Mesothelial cell of epicardium (in vitro differentiated cells): ENCODE results near the gene DOCK2. TPM values are rescaled to one million over a fixed set of nuclear protein-coding genes. Genes with fewer than 3 reads are reported as not detected.

Source experiments
- DNase-seq, 2 experiments: peaks; one replicate each; pipeline ENCODE4 v3.0.0; 2021; ENCODE audit warnings: low spot score in 2 of 2; ENCODE audit not compliant: unreplicated experiment in 2 of 2
- H3K27ac Mint-ChIP-seq: 2 replicates; pipeline ENCODE4 v1.8.0; 2021; ENCODE audit warnings: mixed read lengths
- H3K27me3 Mint-ChIP-seq: 2 replicates; pipeline ENCODE4 v1.8.0; 2021; ENCODE audit warnings: low read depth, mixed read lengths
- H3K36me3 Mint-ChIP-seq: 2 replicates; pipeline ENCODE4 v1.8.0; 2021; ENCODE audit warnings: mixed read lengths
- H3K4me1 Mint-ChIP-seq: 2 replicates; pipeline ENCODE4 v1.8.0; 2021; ENCODE audit warnings: mixed read lengths
- H3K4me3 Mint-ChIP-seq: 2 replicates; pipeline ENCODE4 v1.8.0; 2021; ENCODE audit warnings: mild to moderate bottlenecking, moderate library complexity, mixed read lengths
- H3K9me3 Mint-ChIP-seq: 2 replicates; pipeline ENCODE4 v1.8.0; 2021; ENCODE audit warnings: mixed read lengths
- total RNA-seq: library from RNA; stranded (reverse); gene quantifications from 3 replicates; pipeline ENCODE4 v1.2.1, GENCODE V29; 2021
- TF ChIP-seq, protein P1 (sequence below): fragments of 200-600 bp; sonication (generic); IDR thresholded peaks from one replicate; pipeline ENCODE4 v1.5.0; 2021; ENCODE audit warnings: antibody characterized with exemption; ENCODE audit not compliant: unreplicated experiment

Gene DOCK2
- total RNA-seq, 1 donor from 2014 or later, result 0.25 TPM

DNA sequence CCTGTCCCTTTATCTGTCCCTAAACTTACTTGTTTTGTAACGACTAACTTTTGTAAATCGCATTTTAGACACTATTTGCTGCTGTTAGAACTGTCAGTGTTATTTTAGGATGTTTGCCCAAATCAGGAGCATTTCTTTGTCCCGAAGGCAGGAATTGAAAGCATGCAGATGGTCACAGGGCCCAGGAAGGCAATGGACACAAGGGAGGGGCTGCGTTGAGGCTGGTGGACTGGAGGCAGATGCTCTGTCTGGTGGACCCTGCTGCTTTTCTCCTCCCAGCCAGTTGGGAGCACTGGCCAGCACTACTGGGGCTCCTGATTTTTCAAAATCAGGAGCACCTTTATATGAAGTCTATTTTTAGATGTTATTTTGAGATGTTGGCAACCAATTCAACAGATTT is 31.7 kb downstream of the DOCK2 start:
- H3K4me1 Mint-ChIP-seq, result peaks cover 3% of the 10 kb centered on the region
- no peaks in the 10 kb centered on the region for H3K9me3 Mint-ChIP-seq
- TF ChIP-seq, protein P1, sequence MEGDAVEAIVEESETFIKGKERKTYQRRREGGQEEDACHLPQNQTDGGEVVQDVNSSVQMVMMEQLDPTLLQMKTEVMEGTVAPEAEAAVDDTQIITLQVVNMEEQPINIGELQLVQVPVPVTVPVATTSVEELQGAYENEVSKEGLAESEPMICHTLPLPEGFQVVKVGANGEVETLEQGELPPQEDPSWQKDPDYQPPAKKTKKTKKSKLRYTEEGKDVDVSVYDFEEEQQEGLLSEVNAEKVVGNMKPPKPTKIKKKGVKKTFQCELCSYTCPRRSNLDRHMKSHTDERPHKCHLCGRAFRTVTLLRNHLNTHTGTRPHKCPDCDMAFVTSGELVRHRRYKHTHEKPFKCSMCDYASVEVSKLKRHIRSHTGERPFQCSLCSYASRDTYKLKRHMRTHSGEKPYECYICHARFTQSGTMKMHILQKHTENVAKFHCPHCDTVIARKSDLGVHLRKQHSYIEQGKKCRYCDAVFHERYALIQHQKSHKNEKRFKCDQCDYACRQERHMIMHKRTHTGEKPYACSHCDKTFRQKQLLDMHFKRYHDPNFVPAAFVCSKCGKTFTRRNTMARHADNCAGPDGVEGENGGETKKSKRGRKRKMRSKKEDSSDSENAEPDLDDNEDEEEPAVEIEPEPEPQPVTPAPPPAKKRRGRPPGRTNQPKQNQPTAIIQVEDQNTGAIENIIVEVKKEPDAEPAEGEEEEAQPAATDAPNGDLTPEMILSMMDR, result no peak
- no peaks in the 10 kb centered on the region for H3K36me3 Mint-ChIP-seq
- H3K4me3 Mint-ChIP-seq, result no peak overlapping the region
- DNase-seq, result no peak
- H3K27ac Mint-ChIP-seq, result no peak overlapping the region
- peaks cover 23% of the 10 kb centered on the region for H3K27me3 Mint-ChIP-seq

DNA sequence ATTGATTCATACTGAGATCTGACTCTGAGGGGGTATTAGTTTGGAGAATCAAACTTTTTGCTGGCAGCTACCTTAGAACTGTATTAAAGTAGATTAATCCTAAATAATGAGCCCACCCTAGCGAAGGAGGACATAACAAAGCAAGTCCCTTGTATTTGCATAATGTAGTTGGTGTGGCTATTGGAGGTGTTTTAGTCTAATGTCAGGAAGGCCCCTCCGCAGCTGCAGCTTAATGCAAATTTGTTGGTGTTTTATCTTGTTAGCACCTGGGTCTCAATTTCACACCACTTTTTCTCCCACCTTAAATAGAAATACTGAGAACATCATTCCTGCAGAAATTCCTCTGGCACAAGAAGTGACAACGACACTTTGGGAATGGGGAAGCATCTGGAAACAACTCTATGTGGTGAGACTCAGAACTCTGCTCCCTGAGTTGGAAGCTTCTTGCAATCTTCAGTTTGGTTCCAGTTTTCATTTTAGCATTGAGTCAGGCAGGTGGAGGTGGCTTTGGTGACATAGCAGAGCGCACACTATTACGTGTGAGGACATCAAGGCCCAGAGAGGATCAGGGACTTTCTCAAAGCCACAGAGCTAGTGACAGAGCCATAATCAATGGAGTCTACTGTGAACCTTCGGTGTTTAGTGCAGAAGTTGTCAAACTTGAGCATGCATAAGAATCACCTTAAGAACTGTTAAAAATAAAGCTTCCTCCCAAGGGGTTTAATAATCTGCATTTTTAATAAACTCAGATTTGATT is 33.9 kb downstream of the DOCK2 start:
- no peak for DNase-seq
- Mint-ChIP-seq H3K27ac (no peak overlapping the region), H3K4me1 (peaks cover 3% of the 10 kb centered on the region), H3K27me3 (peaks cover 29% of the 10 kb centered on the region), H3K36me3 (no peaks in the 10 kb centered on the region), H3K9me3 (no peaks in the 10 kb centered on the region), H3K4me3 (no peak overlapping the region)
- TF ChIP-seq, protein P1, result no peak

DNA sequence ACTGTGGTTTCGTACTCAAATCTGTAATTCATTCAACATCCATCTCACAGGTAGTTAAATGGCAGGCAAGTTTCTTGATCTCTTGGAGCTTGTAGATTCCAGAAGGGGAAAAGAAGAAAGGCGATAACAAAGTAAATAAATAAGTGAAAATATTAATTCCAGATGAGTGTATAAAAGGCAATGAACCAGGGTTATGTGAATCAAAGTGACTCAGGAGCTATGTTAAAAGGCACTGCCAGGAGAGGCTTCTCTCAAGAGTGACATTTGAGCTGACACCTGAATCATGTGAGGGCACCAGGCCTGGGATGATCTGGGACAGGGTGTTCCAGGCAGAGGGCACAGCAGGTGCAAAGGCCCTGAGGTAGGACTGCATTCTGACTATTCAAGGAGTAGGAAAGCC is 45.0 kb downstream of the DOCK2 start:
- Mint-ChIP-seq H3K27me3 (peaks cover 30% of the 10 kb centered on the region), H3K36me3 (no peaks in the 10 kb centered on the region)

DNA sequence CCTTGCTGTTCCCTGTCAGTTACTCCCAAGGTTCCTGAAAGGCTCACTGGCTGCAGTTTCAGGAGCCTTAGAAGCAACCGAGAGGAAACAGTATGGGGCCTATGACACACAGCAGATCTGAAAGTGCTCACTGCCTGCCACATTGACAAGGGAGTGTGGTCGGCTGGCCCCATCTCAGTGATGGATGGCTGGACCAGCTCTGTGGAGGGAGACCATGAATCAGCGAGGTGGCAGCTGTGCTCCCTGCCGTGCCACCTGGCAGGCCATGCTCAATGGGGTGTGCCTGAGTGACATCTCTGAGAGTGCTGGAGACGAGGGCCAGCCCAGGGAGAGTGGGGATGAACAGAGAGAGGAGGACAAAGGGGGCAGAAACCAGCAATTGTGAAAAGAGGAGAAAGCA is 49.1 kb downstream of the DOCK2 start:
- Mint-ChIP-seq H3K36me3 (no peaks in the 10 kb centered on the region), H3K4me1 (no peaks in the 10 kb centered on the region), H3K9me3 (no peaks in the 10 kb centered on the region), H3K4me3 (no peak overlapping the region), H3K27ac (no peak overlapping the region), H3K27me3 (peaks cover 37% of the 10 kb centered on the region)
- no peak for DNase-seq
- TF ChIP-seq, protein P1, result no peak

More for the DNA sequence above, 45.0 kb downstream of the DOCK2 start:
- Mint-ChIP-seq H3K4me1 (peaks cover 7% of the 10 kb centered on the region), H3K9me3 (no peaks in the 10 kb centered on the region), H3K4me3 (no peak overlapping the region), H3K27ac (no peak overlapping the region)
- TF ChIP-seq, protein P1, result no peak
- DNase-seq, result no peak

DNA sequence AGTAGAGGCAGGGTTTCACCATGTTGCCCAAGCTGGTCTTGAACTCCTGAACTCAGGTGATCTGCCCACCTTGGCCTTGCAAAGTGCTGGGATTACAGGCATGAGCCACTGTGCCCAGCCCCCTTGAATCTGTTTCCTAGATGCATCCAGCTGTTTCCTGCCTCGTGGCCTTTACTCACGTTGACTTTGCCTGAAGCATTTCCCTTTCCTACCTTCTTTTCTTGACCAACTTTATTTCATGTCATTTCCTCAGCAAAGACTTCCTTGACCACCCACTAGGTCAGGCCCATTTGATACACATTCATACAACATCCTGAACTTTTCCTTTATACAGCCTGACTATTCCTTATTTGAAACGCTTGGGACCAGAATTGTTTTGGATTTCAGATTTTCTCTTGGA is 51.0 kb downstream of the DOCK2 start:
- Mint-ChIP-seq H3K36me3 (no peaks in the 10 kb centered on the region), H3K4me1 (no peaks in the 10 kb centered on the region), H3K27me3 (peaks cover 35% of the 10 kb centered on the region), H3K27ac (no peak overlapping the region), H3K4me3 (no peak overlapping the region), H3K9me3 (no peaks in the 10 kb centered on the region)
- TF ChIP-seq, protein P1, result no peak
- no peak for DNase-seq

DNA sequence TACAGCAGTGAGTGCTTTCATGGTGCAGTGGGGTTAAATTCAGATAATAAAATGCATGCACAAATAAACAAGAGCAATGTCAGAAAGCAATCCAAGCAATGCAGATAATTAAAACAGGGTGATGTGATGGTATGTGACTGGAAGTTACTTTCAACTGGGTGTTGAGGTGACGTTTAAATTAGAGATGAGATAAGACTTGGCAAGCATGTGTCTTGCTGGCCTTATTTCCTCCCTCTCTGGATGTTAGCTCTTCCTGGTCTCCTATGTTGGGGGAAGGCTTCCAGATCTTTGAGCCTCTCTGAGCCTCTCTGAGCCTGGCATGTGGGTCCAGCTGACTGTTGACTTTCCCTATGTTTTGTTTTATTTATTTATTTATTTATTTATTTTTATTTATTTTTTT is 54.4 kb downstream of the DOCK2 start:
- no peaks in the 10 kb centered on the region for H3K4me1 Mint-ChIP-seq
- H3K4me3 Mint-ChIP-seq, result no peak overlapping the region
- no peaks in the 10 kb centered on the region for H3K36me3 Mint-ChIP-seq
- H3K27me3 Mint-ChIP-seq, result peaks cover 45% of the 10 kb centered on the region
- TF ChIP-seq, protein P1, result no peak
- no peak overlapping the region for H3K27ac Mint-ChIP-seq
- DNase-seq, result no peak
- no peaks in the 10 kb centered on the region for H3K9me3 Mint-ChIP-seq
